Measurements from ENCODE around the gene SPATA31C1. TPM values are rescaled to one million over a fixed set of nuclear protein-coding genes. Genes with fewer than 3 reads are reported as not detected.
"Not testable (repeated sequence)": the region's sequence is repeated elsewhere in the genome, so short reads cannot be mapped to it uniquely, and the experiment has no call there.

The SPATA31C1 gene
- total RNA-seq: not detected

DNA sequence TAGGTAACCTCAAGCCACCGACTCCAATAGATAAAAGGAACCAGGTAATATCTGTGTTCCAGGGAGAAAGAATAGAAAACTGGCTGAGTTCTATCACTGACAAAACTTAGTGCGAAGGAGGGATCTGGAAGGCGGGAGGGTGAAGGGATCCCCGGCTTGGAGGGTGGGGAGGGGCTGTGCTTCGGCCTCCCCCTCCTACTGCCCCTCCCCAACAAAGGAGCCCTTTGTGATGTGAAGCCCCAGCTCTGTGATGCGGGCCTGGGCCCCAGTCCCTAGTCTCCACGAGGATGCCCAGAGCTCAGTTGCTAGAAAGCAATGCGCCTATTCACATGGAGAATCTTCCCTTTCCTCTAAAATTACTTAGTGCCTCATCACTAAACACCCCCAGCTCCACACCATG, at the start of gene SPATA31C1:
Gene SPATA31C1, plus strand, starts transcription at position 301 of the 400 bp plus-strand sequence.
- intact Hi-C loops (cut with micrococcal nuclease); H3K9me3 Mint-ChIP-seq; DNase-seq; H3K36me3 Mint-ChIP-seq; H3K27ac Mint-ChIP-seq; POLR2A ChIA-PET; H3K27me3 Mint-ChIP-seq; CTCF ChIA-PET; H3K4me3 Mint-ChIP-seq; H3K4me1 Mint-ChIP-seq (ENCODE audit: low read depth): not testable (repeated sequence)

DNA sequence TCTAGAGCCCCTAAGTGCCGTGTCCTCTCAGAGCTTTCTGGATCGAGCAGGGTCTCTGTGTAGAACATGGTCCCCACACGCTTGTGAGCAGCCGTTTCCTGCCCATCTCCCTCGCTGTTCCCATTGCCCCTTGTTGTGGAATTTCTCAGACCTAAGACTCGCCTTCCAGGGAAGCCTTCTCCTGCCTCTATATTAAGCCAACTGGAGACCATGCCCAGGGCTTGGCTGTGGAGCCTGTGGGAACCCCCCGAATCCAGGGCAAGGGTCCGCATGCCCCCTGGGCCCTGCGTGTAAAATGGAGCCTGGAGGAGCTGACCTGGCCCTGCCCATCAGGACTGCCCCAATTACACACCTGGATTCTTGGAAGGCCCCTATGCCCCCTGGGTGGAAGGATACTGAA, 49.6 kb upstream of the SPATA31C1 start:
- Mint-ChIP-seq H3K9me3 (no peaks in the 10 kb centered on the region), H3K36me3 (no peaks in the 10 kb centered on the region), H3K4me3 (no peak overlapping the region), H3K27me3 (peaks cover 6% of the 10 kb centered on the region), H3K27ac (no peak overlapping the region), H3K4me1 (ENCODE audit: low read depth) (no peaks in the 10 kb centered on the region)
- intact Hi-C loops (cut with micrococcal nuclease): no loop called here
- DNase-seq: no peak
- ChIA-PET CTCF (no interaction called here), POLR2A (no interaction called here)

DNA sequence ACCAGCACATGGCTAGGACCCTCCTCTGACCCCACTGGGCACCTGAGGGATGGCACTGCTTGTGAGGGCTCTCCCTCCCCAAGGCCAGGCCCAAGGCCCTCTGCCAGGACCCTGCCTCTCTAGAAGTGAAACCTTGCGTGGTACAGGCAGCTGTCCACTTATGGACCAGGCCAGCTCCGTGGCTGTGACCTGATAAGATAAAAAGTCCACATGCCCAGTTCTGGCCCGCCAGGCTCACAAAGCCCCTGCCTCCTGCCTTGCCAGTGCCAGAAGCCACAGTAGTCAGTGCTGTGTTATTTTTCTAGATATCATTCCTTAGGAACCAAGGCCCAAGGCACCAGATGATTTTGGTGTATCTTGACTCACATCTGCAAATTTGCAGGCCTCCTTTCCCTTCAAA, 49.1 kb upstream of the SPATA31C1 start:
- no peaks in the 10 kb centered on the region for H3K9me3 Mint-ChIP-seq
- ChIA-PET POLR2A (no interaction called here), CTCF (no interaction called here)
- no peaks in the 10 kb centered on the region for H3K4me1 Mint-ChIP-seq (ENCODE audit: low read depth)
- no peak overlapping the region for H3K27ac Mint-ChIP-seq
- peaks cover 6% of the 10 kb centered on the region for H3K27me3 Mint-ChIP-seq
- intact Hi-C loops (cut with micrococcal nuclease): no loop called here
- no peaks in the 10 kb centered on the region for H3K36me3 Mint-ChIP-seq
- DNase-seq: no peak
- H3K4me3 Mint-ChIP-seq: no peak overlapping the region

DNA sequence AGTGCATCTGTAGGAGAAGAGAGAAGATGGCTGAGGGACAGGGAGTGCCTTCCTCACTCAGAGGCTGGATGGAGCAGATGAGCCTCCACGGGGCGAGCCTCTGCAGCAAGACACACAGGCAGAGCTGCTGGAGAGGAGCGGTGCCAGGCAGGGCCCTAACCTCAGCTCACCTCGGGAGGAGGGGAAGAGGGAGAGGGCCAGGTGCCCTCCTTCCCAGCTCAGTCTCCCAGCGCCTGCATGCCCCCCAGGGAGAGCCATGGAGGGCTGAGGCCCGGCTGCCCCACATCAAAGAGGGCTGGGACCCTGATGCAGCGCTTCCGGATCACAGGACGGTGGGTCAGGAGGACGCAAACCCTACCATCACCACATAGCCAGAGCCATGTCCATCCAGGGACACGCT, 48.7 kb upstream of the SPATA31C1 start:
- intact Hi-C loops (cut with micrococcal nuclease): no loop called here
- no peaks in the 10 kb centered on the region for H3K36me3 Mint-ChIP-seq
- H3K27ac Mint-ChIP-seq: no peak overlapping the region
- ChIA-PET CTCF (no interaction called here), POLR2A (no interaction called here)
- DNase-seq: no peak
- no peaks in the 10 kb centered on the region for H3K9me3 Mint-ChIP-seq
- H3K4me1 Mint-ChIP-seq (ENCODE audit: low read depth): no peaks in the 10 kb centered on the region
- no peak overlapping the region for H3K4me3 Mint-ChIP-seq
- peaks cover 6% of the 10 kb centered on the region for H3K27me3 Mint-ChIP-seq

DNA sequence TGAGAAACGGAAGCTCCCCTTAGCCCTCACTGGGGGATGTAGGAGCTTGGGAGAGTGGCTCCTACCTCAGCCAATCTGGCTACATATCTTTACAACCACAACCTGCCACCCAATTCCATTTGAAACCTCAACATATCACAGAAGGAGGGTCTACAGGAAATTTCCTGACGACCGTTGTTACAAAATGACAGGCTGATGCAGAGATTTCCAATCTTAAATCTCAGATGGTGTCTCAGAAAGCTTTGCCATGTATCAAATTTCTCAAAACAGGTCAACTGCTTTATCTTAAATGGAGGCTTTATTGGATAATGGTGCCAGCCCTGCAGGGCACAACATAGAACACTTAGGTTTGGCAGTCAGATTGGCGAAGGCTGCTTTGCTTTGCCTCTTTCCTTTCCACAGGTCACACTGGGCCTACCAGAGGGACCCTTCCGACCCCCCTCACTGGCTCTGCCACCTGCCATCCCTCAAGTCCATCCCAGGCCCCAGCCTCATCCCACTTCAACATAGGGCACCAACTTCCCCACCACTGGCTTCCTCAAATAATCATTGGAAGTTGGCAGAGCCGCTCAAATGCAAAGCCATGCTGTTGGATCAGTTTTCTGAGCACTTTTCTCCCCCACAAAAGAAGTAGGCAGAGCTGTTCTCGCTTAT, 46.2 kb upstream of the SPATA31C1 start:
- no peak overlapping the region for H3K27ac Mint-ChIP-seq
- CTCF ChIA-PET: no interaction called here
- H3K4me3 Mint-ChIP-seq: no peak overlapping the region
- intact Hi-C loops (cut with micrococcal nuclease): no loop called here
- DNase-seq: no peak
- H3K9me3 Mint-ChIP-seq: no peaks in the 10 kb centered on the region
- POLR2A ChIA-PET: no interaction called here
- H3K4me1 Mint-ChIP-seq (ENCODE audit: low read depth): no peaks in the 10 kb centered on the region
- no peaks in the 10 kb centered on the region for H3K36me3 Mint-ChIP-seq
- H3K27me3 Mint-ChIP-seq: peaks cover 5% of the 10 kb centered on the region

DNA sequence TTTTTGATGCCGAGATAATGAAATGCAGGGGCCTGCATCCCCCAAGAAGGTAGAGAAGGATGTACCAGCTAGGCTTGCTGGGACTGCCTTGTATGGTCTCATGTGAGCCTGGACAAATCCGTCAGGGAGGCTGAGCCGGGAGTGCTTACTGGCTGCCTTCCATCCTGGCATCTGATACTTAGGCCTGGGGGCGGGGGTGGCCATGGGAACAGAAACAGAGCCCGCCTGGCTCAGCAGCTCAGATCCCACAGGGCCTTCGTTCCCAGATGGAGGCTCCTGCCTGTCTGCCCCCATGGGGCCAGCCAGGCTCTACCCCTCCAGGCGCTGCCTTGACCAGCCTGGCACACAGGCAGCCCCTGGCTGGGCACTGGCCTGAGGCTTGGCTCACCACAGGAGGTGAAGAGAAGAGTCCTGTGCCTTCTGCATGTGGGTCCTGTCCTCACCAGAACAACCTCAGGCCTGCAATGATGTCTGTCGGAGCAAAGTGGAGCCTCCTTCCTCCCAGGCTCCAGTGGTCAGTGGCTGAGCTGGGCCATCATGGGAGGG, 45.6 kb upstream of the SPATA31C1 start:
- intact Hi-C loops (cut with micrococcal nuclease): no loop called here
- no peak for DNase-seq
- Mint-ChIP-seq H3K27me3 (peaks cover 4% of the 10 kb centered on the region), H3K4me3 (no peak overlapping the region), H3K36me3 (no peaks in the 10 kb centered on the region), H3K9me3 (no peaks in the 10 kb centered on the region), H3K27ac (no peak overlapping the region), H3K4me1 (ENCODE audit: low read depth) (no peaks in the 10 kb centered on the region)
- ChIA-PET POLR2A (no interaction called here), CTCF (no interaction called here)

DNA sequence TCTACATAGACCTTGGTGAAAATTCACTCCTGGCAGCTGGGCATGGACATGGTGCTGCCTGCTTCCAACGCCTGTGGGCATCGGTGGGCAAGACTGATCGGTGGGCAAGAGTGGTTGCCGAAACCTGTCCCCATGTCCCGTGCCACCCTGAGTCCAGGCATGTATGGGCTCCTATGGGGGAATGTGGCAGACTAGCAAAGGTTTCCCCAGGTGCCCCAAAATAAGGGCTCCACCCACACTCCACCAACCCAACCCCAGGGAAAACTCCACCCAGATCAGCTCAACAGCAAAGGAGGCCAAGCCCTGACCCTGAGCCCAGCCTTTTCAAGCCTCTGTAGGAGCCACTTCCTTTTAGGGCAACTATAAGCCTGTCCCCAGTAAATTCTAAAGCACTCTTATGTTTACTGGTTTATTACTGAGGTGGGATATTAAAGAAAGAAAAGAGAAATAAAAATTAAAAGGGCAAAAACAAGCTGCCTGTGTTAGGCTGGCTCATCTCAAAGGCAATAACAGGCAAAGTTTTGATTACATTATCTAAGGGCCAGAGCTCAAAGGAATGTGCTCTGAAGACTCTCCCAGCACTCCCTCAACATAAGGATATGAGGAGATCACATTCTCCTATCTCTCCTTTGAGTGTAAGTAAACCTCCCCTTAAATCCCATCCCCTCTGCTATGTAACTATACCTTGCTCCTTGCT, 44.0 kb upstream of the SPATA31C1 start:
- no peaks in the 10 kb centered on the region for H3K9me3 Mint-ChIP-seq
- POLR2A ChIA-PET: no interaction called here
- peaks cover 4% of the 10 kb centered on the region for H3K4me1 Mint-ChIP-seq (ENCODE audit: low read depth)
- intact Hi-C loops (cut with micrococcal nuclease): no loop called here
- peaks cover 4% of the 10 kb centered on the region for H3K27me3 Mint-ChIP-seq
- H3K36me3 Mint-ChIP-seq: no peaks in the 10 kb centered on the region
- H3K27ac Mint-ChIP-seq: no peak overlapping the region
- CTCF ChIA-PET: no interaction called here
- DNase-seq: no peak
- no peak overlapping the region for H3K4me3 Mint-ChIP-seq

DNA sequence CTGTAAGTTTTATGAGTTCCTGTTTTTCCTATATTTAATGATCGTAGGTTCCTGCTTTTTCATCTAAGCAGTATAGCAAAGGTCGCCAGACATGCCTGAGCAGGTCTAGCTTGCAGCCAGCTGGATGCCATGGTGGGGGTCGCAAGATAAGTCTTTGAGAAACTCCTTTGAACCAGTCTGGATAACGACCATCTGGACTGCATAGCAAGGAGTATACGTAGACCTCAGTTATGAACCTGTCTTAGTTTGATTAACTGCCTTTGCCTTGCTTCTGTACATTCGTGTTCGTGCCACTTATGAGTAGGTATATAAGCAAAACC, 43.5 kb upstream of the SPATA31C1 start:
- Mint-ChIP-seq H3K36me3 (no peaks in the 10 kb centered on the region), H3K4me3 (no peak overlapping the region), H3K9me3 (no peaks in the 10 kb centered on the region), H3K27ac (no peak overlapping the region), H3K27me3 (peaks cover 4% of the 10 kb centered on the region), H3K4me1 (ENCODE audit: low read depth) (peaks cover 4% of the 10 kb centered on the region)
- POLR2A ChIA-PET: no interaction called here
- CTCF ChIA-PET: no interaction called here
- intact Hi-C loops (cut with micrococcal nuclease): no loop called here
- no peak for DNase-seq

DNA sequence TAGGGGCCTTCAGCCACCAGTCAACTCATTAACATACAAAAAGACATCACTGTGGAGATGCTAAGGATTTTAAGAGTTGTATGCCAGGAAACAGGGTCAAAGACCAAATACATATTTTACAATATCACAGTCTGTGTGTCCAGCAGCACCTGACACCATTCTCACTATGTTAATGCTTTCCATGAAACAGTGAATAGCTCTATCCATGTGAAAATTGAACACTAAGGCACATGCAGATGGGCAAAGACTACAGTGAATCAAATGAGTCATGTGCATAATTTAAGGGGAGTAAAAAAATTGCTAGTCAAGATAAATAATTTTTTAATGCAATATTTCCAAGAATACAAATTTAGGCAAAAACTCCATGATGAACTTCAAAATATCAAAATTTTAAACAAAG, 42.7 kb upstream of the SPATA31C1 start:
- POLR2A ChIA-PET: no interaction called here
- no peak overlapping the region for H3K4me3 Mint-ChIP-seq
- peaks cover 4% of the 10 kb centered on the region for H3K4me1 Mint-ChIP-seq (ENCODE audit: low read depth)
- no peak overlapping the region for H3K27ac Mint-ChIP-seq
- DNase-seq: no peak
- intact Hi-C loops (cut with micrococcal nuclease): no loop called here
- H3K36me3 Mint-ChIP-seq: no peaks in the 10 kb centered on the region
- peaks cover 6% of the 10 kb centered on the region for H3K27me3 Mint-ChIP-seq
- CTCF ChIA-PET: no interaction called here
- H3K9me3 Mint-ChIP-seq: no peaks in the 10 kb centered on the region

DNA sequence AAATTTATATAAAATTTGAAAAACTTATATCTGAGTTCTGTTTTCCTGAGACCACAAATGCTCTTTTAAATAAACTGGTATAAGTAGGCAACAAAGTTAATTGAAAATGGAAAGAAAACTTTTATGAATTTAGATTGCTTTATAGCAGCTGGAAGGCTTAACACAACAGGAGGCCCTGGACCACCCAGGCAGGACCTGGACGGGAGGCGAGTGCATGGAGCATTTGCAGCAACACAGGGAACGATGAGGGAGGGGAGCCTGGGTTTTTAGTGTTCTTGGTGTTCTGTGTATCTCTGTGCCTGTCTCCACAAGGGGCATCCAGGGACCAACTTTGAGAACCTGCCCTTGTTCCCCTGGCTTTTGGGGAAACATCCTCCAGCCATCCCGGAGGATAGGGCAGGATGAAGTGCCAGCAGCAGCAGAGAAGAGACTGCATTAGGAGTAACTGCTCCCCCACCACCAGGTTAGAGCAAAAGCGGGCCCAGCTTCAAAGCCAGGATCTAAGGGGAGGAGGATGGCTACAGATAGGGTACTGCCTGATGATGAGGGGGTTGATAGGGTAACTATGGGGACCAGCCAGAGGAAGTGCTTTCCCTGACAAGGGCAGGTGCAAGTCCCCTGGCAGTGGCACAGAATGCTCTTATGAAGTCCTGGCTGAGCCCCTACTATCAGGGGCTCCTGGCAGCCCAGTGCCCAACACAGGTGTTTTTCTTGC, 41.8 kb upstream of the SPATA31C1 start:
- DNase-seq: peak; percentile 4
- Mint-ChIP-seq H3K27me3 (peaks cover 7% of the 10 kb centered on the region), H3K36me3 (no peaks in the 10 kb centered on the region), H3K4me3 (no peak overlapping the region), H3K4me1 (ENCODE audit: low read depth) (peaks cover 4% of the 10 kb centered on the region), H3K27ac (no peak overlapping the region), H3K9me3 (no peaks in the 10 kb centered on the region)
- intact Hi-C loops (cut with micrococcal nuclease): no loop called here
- ChIA-PET CTCF (no interaction called here), POLR2A (no interaction called here)

DNA sequence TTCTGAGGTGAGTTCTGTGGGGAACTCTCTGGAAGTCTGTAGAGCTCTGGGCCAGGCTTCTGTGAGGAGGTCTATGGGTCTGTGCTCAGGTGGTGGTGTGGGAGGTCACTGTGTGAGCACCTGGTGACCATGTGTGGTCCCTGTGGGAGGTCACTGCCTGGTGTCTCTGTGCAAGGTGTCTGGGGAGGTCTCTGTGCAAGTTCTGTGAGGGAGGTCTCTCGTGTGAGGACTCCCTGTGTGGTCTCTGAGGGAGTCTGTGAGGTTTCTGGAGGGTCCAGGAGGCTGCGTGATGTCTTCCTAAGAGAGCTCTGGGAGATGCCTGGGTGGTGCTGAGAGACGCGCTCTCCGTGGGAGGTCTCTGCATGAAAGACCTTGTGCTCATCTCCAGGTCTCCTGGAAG, 41.1 kb upstream of the SPATA31C1 start:
- POLR2A ChIA-PET: no interaction called here

DNA sequence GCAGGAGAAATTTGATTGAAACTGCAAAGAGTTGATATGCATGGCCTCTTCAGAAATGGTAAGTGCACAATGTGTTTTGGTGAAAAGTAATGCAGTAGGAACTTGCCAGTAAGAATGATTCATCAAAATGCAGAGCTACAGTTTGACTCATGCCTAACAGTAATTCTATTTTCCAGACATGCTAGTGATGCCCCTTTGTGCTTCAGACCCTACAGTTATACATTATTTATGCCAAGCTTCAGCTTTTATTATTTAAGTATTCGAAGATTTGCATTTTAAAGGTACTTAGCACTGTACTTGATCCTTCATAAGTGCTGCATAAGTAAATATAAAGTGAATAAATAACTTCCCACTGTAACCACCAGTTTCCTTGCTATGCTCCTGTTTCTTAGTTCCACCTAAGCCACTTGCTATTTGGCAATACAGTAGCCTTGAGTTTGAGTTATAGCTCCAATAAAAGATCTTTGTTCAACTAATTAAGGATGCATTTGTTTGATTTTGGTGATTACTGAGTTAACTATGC, 38.7 kb upstream of the SPATA31C1 start:
- Mint-ChIP-seq H3K27me3 (peaks cover 7% of the 10 kb centered on the region), H3K4me1 (ENCODE audit: low read depth) (peaks cover 4% of the 10 kb centered on the region), H3K36me3 (no peaks in the 10 kb centered on the region), H3K9me3 (no peaks in the 10 kb centered on the region), H3K4me3 (no peak overlapping the region), H3K27ac (no peak overlapping the region)
- ChIA-PET POLR2A (no interaction called here), CTCF (no interaction called here)
- DNase-seq: no peak
- intact Hi-C loops (cut with micrococcal nuclease): no loop called here

More for the DNA sequence above, 41.1 kb upstream of the SPATA31C1 start:
- Mint-ChIP-seq H3K36me3 (no peaks in the 10 kb centered on the region), H3K9me3 (no peaks in the 10 kb centered on the region), H3K27ac (no peak overlapping the region), H3K27me3 (peaks cover 7% of the 10 kb centered on the region), H3K4me3 (no peak overlapping the region), H3K4me1 (ENCODE audit: low read depth) (peaks cover 4% of the 10 kb centered on the region)
- intact Hi-C loops (cut with micrococcal nuclease): no loop called here
- CTCF ChIA-PET: no interaction called here
- DNase-seq: no peak

DNA sequence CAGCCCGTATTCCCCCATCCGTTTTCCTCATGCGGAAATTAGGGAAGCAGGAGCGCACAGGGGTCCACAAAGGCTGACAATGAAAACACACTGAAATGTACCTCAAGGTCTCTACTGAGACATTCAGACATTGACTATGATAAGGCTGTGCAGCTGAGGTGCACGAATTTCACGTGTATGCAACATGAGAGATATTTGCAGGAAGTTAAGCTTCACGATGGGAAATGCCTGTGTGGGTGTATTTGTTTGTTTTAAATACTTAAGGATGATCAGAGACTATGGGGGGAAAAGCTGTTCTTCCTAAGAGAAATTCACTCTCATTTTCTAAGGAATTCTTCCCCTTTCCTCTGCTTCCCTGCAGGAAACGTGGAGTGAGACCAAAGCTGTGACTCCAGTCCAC, 37.6 kb upstream of the SPATA31C1 start:
- ChIA-PET POLR2A (no interaction called here), CTCF (no interaction called here)
- peak; percentile 6 for DNase-seq
- H3K9me3 Mint-ChIP-seq: no peaks in the 10 kb centered on the region
- no peak overlapping the region for H3K27ac Mint-ChIP-seq
- H3K4me1 Mint-ChIP-seq (ENCODE audit: low read depth): peaks cover 4% of the 10 kb centered on the region
- H3K4me3 Mint-ChIP-seq: no peak overlapping the region
- no peaks in the 10 kb centered on the region for H3K36me3 Mint-ChIP-seq
- peaks cover 7% of the 10 kb centered on the region for H3K27me3 Mint-ChIP-seq
- intact Hi-C loops (cut with micrococcal nuclease): no loop called here
